ENCODE data around the gene OTUB2.
A peak's percentile ranks its signal among the peaks of the same experiment; 100 is the strongest.
"Not testable (repeated sequence)": the region's sequence is repeated elsewhere in the genome, so short reads cannot be mapped to it uniquely, and the experiment has no call there.

The OTUB2 gene

GRCh38 chr14:94058128-94058673, 32.1 kb downstream of the OTUB2 start:
- DNase-seq = no peak

- DNase-seq = no peak
Measured at GRCh38 chr14:94058674-94059138, 32.6 kb downstream of the OTUB2 start.

- no peak for DNase-seq
Measured at GRCh38 chr14:94059998-94060397, 33.9 kb downstream of the OTUB2 start.

- DNase-seq = peak in 1 of 3 donors; percentile 7
Measured at GRCh38 chr14:94062344-94062940, 36.3 kb downstream of the OTUB2 start.

GRCh38 chr14:94066089-94066676, 40.0 kb downstream of the OTUB2 start:
- no peak for DNase-seq

- DNase-seq = not testable (repeated sequence)
Measured at GRCh38 chr14:94072076-94072475, 45.9 kb downstream of the OTUB2 start.

- no peak for DNase-seq
Measured at GRCh38 chr14:94074534-94074933, 48.4 kb downstream of the OTUB2 start.

GRCh38 chr14:94075008-94075407, 48.9 kb downstream of the OTUB2 start:
- no peak for DNase-seq

- DNase-seq = peak in 1 of 3 donors; percentile 34
Measured at GRCh38 chr14:94077111-94077821, 51.1 kb downstream of the OTUB2 start.

GRCh38 chr14:94077823-94078222, 51.7 kb downstream of the OTUB2 start:
- no peak for DNase-seq

- DNase-seq = peak in 1 of 3 donors; percentile 60
Measured at GRCh38 chr14:94079891-94080620, 53.9 kb downstream of the OTUB2 start.

- DNase-seq = peak; percentile 96 to 98 (median 97)
Measured at GRCh38 chr14:94080621-94081385, 54.7 kb downstream of the OTUB2 start, which contains the start of the genes DDX24 and IFI27L1. TSS of gene DDX24 (minus strand) at chr14:94081202. CDS start at chr14:94079742, 1,460 bp downstream. TSS of gene IFI27L1 (plus strand) at chr14:94081310. CDS start at chr14:94096938, 15,628 bp downstream.

GRCh38 chr14:94081386-94081820, 55.3 kb downstream of the OTUB2 start:
- no peak for DNase-seq

GRCh38 chr14:94087891-94088290, 61.8 kb downstream of the OTUB2 start:
- no peak for DNase-seq

- DNase-seq = peak in 1 of 3 donors; percentile 13
Measured at GRCh38 chr14:94088516-94088915, 62.4 kb downstream of the OTUB2 start.

- DNase-seq = no peak
Measured at GRCh38 chr14:94089479-94089878, 63.3 kb downstream of the OTUB2 start.

- no peak for DNase-seq
Measured at GRCh38 chr14:94093418-94093817, 67.3 kb downstream of the OTUB2 start.

GRCh38 chr14:94097091-94097490, 71.0 kb downstream of the OTUB2 start:
- no peak for DNase-seq

Measured in suppressor macrophage treated with lipopolysaccharide for 1 hour (primary cell).